Smooth muscle cell (in vitro differentiated cells): ENCODE data around the gene KDM7A. TPM values are rescaled to one million over a fixed set of nuclear protein-coding genes. Genes with fewer than 3 reads are reported as not detected.
"Not testable (repeated sequence)": the region's sequence is repeated elsewhere in the genome, so short reads cannot be mapped to it uniquely, and the experiment has no call there.

ENCODE experiments used
- DNase-seq: peaks from one replicate; lab custom pipeline; 2025; ENCODE audit not compliant: unreplicated experiment; lab: John Stamatoyannopoulos, UW
- H2AFZ ChIP-seq: fragments of 200-600 bp; sonication (generic); 2 replicates; pipeline ENCODE4 v1.6.0; 2016; ENCODE audit warnings: antibody characterized with exemption, low read depth, mild to moderate bottlenecking
- H3F3A ChIP-seq: fragments of 200-600 bp; sonication (generic); 2 replicates; pipeline ENCODE4 v1.6.0; 2017; ENCODE audit warnings: antibody characterized with exemption, low read depth
- H3K27ac ChIP-seq: fragments of 200-600 bp; sonication (generic); 2 replicates; pipeline ENCODE4 v1.5.1; 2016; ENCODE audit warnings: low read depth, mild to moderate bottlenecking
- H3K27me3 ChIP-seq: fragments of 200-600 bp; sonication (generic); 2 replicates; pipeline ENCODE4 v1.6.1; 2016; ENCODE audit warnings: low read depth, mild to moderate bottlenecking
- H3K36me3 ChIP-seq: fragments of 200-600 bp; sonication (generic); 2 replicates; pipeline ENCODE4 v1.5.1; 2016; ENCODE audit warnings: low read depth
- H3K4me1 ChIP-seq: fragments of 200-600 bp; sonication (generic); 2 replicates; pipeline ENCODE4 v1.5.1; 2016; ENCODE audit warnings: low read depth
- H3K4me2 ChIP-seq: fragments of 200-600 bp; sonication (generic); 2 replicates; pipeline ENCODE4 v1.6.0; 2016; ENCODE audit warnings: mild to moderate bottlenecking
- H3K4me3 ChIP-seq: fragments of 200-600 bp; sonication (generic); 2 replicates; pipeline ENCODE4 v1.5.1; 2016; ENCODE audit warnings: mild to moderate bottlenecking
- H3K79me2 ChIP-seq: fragments of 200-600 bp; sonication (generic); 2 replicates; pipeline ENCODE4 v1.6.0; 2016; ENCODE audit warnings: low read depth, mild to moderate bottlenecking
- H3K9ac ChIP-seq: fragments of 200-600 bp; sonication (generic); 2 replicates; pipeline ENCODE4 v1.6.0; 2016; ENCODE audit warnings: low read depth
- H3K9me3 ChIP-seq: fragments of 200-600 bp; sonication (generic); replicated peaks from 2 replicates; pipeline ENCODE4 v1.5.1; 2016; ENCODE audit warnings: low read depth
- H4K20me1 ChIP-seq: fragments of 200-600 bp; sonication (generic); 2 replicates; pipeline ENCODE4 v1.6.0; 2016; ENCODE audit warnings: low read depth
- WGBS: methylation state at CpG from one replicate; pipeline ENCODE4 v1.1.7; 2016; ENCODE audit warnings: low lambda C conversion rate; 5-methylcytosine and 5-hydroxymethylcytosine counted together
- polyA plus RNA-seq: library from polyadenylated mRNA; unstranded; fragments of >200 nt; fragmentation: Nextera tagmentation; extraction: Ambion mirVana; gene quantifications from 2 replicates; pipeline ENCODE4 v1.2.1, GENCODE V29; 2016
- total RNA-seq: library from RNA; depleted of rRNA; stranded (reverse); fragments of >200 nt; gene quantifications from 2 replicates; pipeline ENCODE4 v1.2.3, GENCODE V29; 2014
- TF ChIP-seq, protein P1 (sequence below): fragments of 200-600 bp; sonication (generic); IDR thresholded peaks from 2 replicates; pipeline ENCODE4 v1.5.1; 2017; ENCODE audit warnings: borderline replicate concordance, mild to moderate bottlenecking, antibody characterized with exemption; ENCODE audit not compliant: insufficient read depth, poor library complexity, severe bottlenecking

The KDM7A gene
- total and polyA plus RNA-seq, 2 experiments from 2014 or later, result 0.88 to 17.3 TPM

DNA sequence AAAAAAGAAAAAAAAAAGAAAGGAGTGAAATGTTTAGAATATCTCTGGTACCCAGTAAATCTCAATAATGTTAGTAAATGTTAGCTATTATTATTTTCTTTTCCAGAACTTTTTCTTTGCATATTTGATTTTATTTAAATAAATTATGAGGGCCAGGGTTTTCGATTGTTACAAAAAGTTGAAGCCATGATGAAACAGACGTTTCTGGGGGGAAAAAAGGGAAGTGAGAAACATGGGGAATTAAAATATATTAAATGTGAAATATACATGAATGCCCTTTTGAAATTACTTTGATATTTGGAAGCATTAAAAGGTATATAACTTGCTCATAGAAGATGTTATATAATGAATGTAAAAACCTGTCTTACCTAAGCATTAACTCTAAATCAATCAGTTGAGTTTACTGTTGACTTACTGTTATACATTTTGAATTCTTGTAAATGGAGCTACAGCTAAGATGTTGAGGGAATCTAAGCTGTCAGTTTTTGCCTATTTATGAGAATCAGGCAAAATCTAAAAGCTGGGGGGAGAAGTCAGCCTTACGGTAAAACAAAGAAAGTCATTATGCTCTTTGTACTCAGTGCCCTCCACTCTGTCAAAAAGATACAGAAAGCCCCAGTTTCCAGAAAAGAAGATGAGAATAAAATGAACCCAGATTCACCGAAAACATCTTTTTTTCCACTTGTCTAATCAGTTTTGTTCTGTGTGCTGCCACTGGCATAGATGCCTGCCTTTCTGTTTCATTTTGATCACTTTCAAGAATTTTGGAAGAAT, 30.0 kb upstream of the KDM7A start:
- Histone ChIP-seq H3K4me3 (no peak overlapping the region), H3K27ac (no peak overlapping the region), H2AFZ (no peak overlapping the region), H3K36me3 (no peaks in the 10 kb centered on the region), H3K4me1 (no peaks in the 10 kb centered on the region), H3K9me3 (no peaks in the 10 kb centered on the region), H3K79me2 (no peaks in the 10 kb centered on the region), H4K20me1 (no peaks in the 10 kb centered on the region), H3K27me3 (peaks cover 24% of the 10 kb centered on the region), H3F3A (no peaks in the 10 kb centered on the region), H3K9ac (no peak overlapping the region), H3K4me2 (no peak overlapping the region)
- TF ChIP-seq, protein P1, sequence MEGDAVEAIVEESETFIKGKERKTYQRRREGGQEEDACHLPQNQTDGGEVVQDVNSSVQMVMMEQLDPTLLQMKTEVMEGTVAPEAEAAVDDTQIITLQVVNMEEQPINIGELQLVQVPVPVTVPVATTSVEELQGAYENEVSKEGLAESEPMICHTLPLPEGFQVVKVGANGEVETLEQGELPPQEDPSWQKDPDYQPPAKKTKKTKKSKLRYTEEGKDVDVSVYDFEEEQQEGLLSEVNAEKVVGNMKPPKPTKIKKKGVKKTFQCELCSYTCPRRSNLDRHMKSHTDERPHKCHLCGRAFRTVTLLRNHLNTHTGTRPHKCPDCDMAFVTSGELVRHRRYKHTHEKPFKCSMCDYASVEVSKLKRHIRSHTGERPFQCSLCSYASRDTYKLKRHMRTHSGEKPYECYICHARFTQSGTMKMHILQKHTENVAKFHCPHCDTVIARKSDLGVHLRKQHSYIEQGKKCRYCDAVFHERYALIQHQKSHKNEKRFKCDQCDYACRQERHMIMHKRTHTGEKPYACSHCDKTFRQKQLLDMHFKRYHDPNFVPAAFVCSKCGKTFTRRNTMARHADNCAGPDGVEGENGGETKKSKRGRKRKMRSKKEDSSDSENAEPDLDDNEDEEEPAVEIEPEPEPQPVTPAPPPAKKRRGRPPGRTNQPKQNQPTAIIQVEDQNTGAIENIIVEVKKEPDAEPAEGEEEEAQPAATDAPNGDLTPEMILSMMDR, result no peak
- no peak for DNase-seq
- 84% methylated on average over 4 of the region's 4 CpGs for WGBS

DNA sequence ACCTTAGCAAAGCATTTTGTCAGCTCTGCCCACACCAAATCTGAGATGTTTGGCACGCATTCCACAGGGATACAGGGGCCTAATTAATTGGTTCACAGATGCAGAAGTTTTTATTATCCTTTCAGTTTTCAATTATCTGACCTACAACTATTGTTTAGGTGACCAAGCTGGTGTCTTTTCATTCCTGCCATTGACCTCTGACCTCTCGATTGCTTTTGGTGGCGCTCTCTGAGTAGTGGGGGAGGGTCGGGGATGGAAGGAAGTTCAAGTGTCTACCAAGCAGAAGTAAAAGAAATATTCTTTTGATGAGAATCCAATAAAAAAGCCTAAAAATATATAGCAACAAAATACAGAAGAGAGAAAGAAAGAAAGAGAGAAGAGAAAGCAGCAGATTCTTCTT, 28.8 kb upstream of the KDM7A start:
- H3F3A ChIP-seq, result no peaks in the 10 kb centered on the region
- H3K79me2 ChIP-seq, result no peaks in the 10 kb centered on the region
- no peak overlapping the region for H3K27ac ChIP-seq
- H3K4me2 ChIP-seq, result no peak overlapping the region
- H3K4me1 ChIP-seq, result no peaks in the 10 kb centered on the region
- no peak overlapping the region for H2AFZ ChIP-seq
- TF ChIP-seq, protein P1, result no peak
- no peak overlapping the region for H3K9ac ChIP-seq
- H3K27me3 ChIP-seq, result peaks cover 24% of the 10 kb centered on the region
- no peak for DNase-seq
- no peaks in the 10 kb centered on the region for H3K9me3 ChIP-seq
- no peaks in the 10 kb centered on the region for H3K36me3 ChIP-seq
- 85% methylated on average over 4 of the region's 4 CpGs for WGBS
- H3K4me3 ChIP-seq, result no peak overlapping the region
- H4K20me1 ChIP-seq, result no peaks in the 10 kb centered on the region

DNA sequence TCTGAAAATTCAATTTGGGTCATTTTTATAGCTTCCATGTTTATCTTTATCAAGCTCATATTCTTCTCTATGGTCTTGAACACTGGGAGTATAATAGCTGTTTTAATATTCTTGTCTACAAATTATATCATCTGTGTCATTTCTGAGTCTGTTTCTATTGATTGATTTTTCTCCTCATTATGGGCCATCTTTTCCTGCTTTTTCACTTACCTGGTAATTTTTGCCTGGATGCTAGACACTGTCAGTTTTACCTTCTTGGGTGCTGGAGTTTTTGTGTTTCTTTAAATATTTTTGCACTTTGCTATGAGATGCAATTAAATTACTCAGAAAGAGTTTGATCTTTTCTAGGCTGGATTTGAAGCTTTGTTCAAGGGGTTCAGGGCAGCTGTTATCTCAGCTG, 26.8 kb upstream of the KDM7A start:
- Histone ChIP-seq H3K27ac (no peak overlapping the region), H3K79me2 (no peaks in the 10 kb centered on the region), H3K27me3 (peaks cover 21% of the 10 kb centered on the region), H3K4me1 (no peaks in the 10 kb centered on the region), H3K9me3 (no peaks in the 10 kb centered on the region), H3K4me2 (no peak overlapping the region), H4K20me1 (no peaks in the 10 kb centered on the region), H3K4me3 (no peak overlapping the region), H3F3A (no peaks in the 10 kb centered on the region), H2AFZ (no peak overlapping the region), H3K9ac (no peak overlapping the region), H3K36me3 (no peaks in the 10 kb centered on the region)
- no peak for DNase-seq
- TF ChIP-seq, protein P1, result no peak

DNA sequence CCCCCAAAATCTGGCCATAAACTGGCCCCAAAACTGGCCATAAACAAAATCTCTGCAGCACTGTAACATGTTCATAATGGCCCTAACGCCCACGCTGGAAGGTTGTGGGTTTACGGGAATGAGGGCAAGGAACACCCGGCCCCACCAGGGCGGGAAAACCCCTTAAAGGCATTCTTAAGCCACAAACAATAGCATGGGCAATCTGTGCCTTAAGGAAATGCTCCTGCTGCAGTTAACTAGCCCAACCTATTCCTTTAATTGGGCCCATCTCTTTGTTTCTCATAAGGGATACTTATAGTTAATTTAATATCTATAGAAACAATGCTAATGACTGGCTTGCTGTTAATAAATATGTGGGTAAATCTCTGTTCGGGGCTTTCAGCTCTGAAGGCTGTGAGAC, 26.2 kb upstream of the KDM7A start:
- H4K20me1 ChIP-seq, H3K4me3 ChIP-seq, H3K79me2 ChIP-seq, H3F3A ChIP-seq, H3K9me3 ChIP-seq, H3K9ac ChIP-seq, H3K36me3 ChIP-seq, H2AFZ ChIP-seq, H3K4me1 ChIP-seq, H3K27ac ChIP-seq, DNase-seq, H3K4me2 ChIP-seq: not testable (repeated sequence)
- 92% methylated on average over 6 of the region's 6 CpGs for WGBS
- peaks cover 20% of the 10 kb centered on the region for H3K27me3 ChIP-seq
